GOT3 (cell line): Measurements from ENCODE around the gene PTTG2.

Experiments
- DNase-seq: peaks from one replicate; lab custom pipeline; 2025; ENCODE audit warnings: mixed read lengths; lab: John Stamatoyannopoulos, UW

Gene PTTG2

DNA sequence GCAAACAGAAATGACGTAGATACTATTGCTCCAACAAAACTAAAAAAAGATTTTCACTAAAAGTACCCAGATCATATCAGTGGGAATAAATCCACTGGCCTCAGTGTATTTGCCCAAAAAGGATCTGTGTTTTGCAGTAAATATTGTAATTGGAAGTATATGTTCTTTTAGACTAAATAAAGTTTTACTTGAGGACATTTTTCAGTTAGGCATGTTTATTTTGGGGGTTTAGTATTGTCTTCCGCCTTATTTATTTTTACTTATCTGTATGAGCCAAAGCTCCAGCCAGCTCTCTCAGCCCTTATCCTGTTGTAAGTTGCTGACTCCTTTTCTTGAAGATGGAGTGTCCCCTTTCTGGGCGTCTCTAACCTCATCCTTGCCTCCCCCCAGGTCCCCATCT lies 49.8 kb downstream of the PTTG2 start:
- no peak for DNase-seq
